Bone marrow (tissue), 2 donors: Measurements from ENCODE around the gene KCNT2.

Experiments used
- DNase-seq, 2 donors: peaks; one replicate each; lab custom pipeline; 2025; lab: John Stamatoyannopoulos, UW

KCNT2 gene

GRCh38 chr1:196449460-196449859, 158.8 kb downstream of the KCNT2 start:
- no peak for DNase-seq

- no peak for DNase-seq
Observed at GRCh38 chr1:196445775-196446174, 162.5 kb downstream of the KCNT2 start.

GRCh38 chr1:196444634-196445033, 163.6 kb downstream of the KCNT2 start:
- DNase-seq: no peak

- DNase-seq: no peak
Observed at GRCh38 chr1:196442366-196442765, 165.9 kb downstream of the KCNT2 start.

GRCh38 chr1:196440711-196441110, 167.5 kb downstream of the KCNT2 start:
- no peak for DNase-seq

- no peak for DNase-seq
Observed at GRCh38 chr1:196438329-196438728, 169.9 kb downstream of the KCNT2 start.

GRCh38 chr1:196437671-196438070, 170.6 kb downstream of the KCNT2 start:
- no peak for DNase-seq

- no peak for DNase-seq
Observed at GRCh38 chr1:196433000-196433399, 175.2 kb downstream of the KCNT2 start.

- no peak for DNase-seq
Observed at GRCh38 chr1:196427976-196428734, 180.1 kb downstream of the KCNT2 start.

GRCh38 chr1:196425513-196425912, 182.7 kb downstream of the KCNT2 start:
- no peak for DNase-seq

GRCh38 chr1:196423612-196424011, 184.6 kb downstream of the KCNT2 start:
- no peak for DNase-seq

- DNase-seq: no peak
Observed at GRCh38 chr1:196418772-196419171, 189.5 kb downstream of the KCNT2 start.

GRCh38 chr1:196415978-196416377, 192.3 kb downstream of the KCNT2 start:
- no peak for DNase-seq

- no peak for DNase-seq
Observed at GRCh38 chr1:196412326-196412725, 195.9 kb downstream of the KCNT2 start.

GRCh38 chr1:196410768-196411167, 197.5 kb downstream of the KCNT2 start:
- no peak for DNase-seq

GRCh38 chr1:196409586-196409985, 198.7 kb downstream of the KCNT2 start:
- no peak for DNase-seq

GRCh38 chr1:196407358-196408051, 200.7 kb downstream of the KCNT2 start:
- DNase-seq: no peak

- no peak for DNase-seq
Observed at GRCh38 chr1:196405839-196406238, 202.4 kb downstream of the KCNT2 start.

- DNase-seq: no peak
Observed at GRCh38 chr1:196403803-196404690, 204.2 kb downstream of the KCNT2 start.

- DNase-seq: no peak
Observed at GRCh38 chr1:196401891-196402290, 206.3 kb downstream of the KCNT2 start.

GRCh38 chr1:196401452-196401833, 206.8 kb downstream of the KCNT2 start:
- no peak for DNase-seq
